Measurements from ENCODE around the gene GLRA2.
A peak's percentile ranks its signal among the peaks of the same experiment; 100 is the strongest.

Gene GLRA2

GRCh38 chrX:14616836-14617235 lies 87.5 kb downstream of the GLRA2 start:
- TF ChIP-seq CTCF (conservative IDR thresholded peaks at IDR 0.05; ENCODE audit: low read length), result no peak
- peak; percentile 93 for DNase-seq (ENCODE audit: low read depth)
- no peak overlapping the region for H3K4me3 ChIP-seq (ENCODE audit: low read length)

DNA sequence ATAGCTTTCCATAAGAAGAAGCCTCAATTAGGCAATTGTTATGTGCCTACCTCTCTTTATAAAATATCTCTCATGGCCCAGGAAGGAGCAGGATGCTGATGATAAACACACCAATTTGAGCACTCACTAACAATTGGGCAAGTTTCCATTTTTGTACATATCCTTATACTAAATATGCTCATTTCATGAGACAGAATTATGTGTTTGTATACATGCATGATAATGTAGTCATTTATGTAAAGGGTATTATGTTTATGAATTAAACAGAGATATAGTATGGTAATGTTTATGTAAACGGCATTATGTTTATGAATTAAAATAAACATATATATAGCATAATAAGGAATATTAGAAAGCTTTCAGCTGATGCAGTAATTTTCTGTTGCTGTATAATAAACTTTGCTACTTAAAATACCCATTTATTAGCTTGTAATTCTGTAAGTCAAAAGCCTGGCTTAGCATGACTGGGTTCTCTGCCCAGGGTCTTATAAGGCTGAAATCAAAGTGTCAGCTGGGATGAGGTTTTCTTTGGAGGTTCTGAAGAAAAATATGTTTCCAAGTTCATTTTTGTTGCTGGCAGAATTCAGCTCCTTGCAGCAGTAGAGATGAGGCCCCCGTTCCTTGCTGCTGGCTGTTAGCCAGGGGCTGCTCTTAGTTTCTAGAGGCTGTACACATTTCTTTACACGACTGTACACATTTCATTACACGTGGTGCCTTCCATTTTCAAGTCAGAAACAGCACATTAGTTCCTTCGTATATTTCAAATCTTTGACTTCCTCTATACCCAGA lies 89.0 kb downstream of the GLRA2 start:
- no peak overlapping the region for H3K4me3 ChIP-seq (ENCODE audit: low read length)
- no peak for DNase-seq (ENCODE audit: low read depth)
- TF ChIP-seq CTCF (conservative IDR thresholded peaks at IDR 0.05; ENCODE audit: low read length), result no peak

DNA sequence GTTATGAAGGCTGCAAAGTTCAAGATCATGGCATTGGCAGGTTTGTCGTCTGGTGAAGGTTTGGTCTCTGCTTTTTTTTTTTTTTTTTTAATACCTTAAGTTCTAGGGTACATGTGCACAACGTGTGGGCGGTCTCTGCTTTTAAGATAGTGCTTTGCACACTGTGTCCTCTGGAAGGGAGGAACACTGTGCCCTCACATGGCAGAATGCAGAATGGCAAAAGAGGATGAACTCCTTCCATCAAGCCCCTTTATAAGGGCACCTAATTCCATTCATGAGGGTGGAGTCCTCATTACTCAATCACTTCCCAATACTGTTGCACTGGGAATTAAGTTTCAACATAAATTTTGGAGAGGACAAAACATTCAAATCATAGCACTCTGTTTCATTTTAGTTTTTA lies 101.4 kb downstream of the GLRA2 start:
- TF ChIP-seq CTCF (conservative IDR thresholded peaks at IDR 0.05; ENCODE audit: low read length), result peak; percentile 36
- DNase-seq (ENCODE audit: low read depth), result peak; percentile 15
- H3K4me3 ChIP-seq (ENCODE audit: low read length), result no peak overlapping the region

DNA sequence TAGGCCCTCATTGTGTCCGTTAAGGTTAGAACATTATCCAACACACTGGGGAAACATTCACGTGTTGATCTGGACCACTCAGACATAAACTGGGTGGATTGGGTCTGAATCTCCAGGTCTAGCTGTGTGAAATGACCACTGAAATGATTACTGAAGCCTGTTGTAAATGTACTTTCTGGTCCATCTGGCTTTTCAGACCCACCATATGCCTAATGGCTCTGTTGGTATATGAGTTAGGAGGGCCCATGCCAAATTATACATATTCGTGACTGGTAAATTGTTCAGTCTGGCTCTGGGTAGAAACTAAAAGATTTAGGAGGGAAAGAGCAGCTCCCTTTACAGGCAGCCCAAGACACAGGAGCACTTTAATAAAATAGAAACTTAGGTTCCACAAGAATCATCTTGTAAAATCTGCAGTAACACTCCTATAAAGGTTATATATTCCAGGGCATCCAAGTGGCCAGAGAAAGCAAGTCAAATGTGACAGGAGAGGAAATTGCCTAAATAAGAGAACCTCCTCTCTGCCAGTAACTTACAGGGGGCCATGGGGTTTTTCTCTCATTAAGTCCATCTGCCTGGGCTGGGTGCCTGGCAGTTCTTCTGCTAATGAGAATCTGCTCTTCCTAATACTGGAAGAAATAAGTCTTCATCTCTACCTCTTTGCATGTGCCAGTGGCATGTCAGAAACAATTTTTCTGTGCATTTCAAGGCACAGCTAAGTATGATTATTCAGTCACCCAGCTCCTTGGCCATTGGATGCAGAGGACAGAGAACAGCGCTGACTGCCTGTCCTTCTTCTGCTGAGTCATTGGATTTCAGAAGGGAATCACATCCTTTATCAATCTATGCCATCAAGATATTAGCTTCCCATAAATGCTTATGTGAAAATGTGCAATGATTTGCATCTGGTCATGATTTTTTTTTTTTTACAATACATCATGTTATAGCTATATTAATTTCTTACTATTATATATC lies 112.6 kb downstream of the GLRA2 start:
- TF ChIP-seq CTCF (conservative IDR thresholded peaks at IDR 0.05; ENCODE audit: low read length), result no peak
- no peak overlapping the region for H3K4me3 ChIP-seq (ENCODE audit: low read length)
- DNase-seq (ENCODE audit: low read depth), result no peak

GRCh38 chrX:14660970-14661369 lies 131.6 kb downstream of the GLRA2 start:
- no peak for DNase-seq (ENCODE audit: low read depth)
- TF ChIP-seq CTCF (conservative IDR thresholded peaks at IDR 0.05; ENCODE audit: low read length), result no peak
- H3K4me3 ChIP-seq (ENCODE audit: low read length), result no peak overlapping the region

GRCh38 chrX:14670819-14671218 lies 141.5 kb downstream of the GLRA2 start:
- no peak for TF ChIP-seq CTCF (conservative IDR thresholded peaks at IDR 0.05; ENCODE audit: low read length)
- no peak for DNase-seq (ENCODE audit: low read depth)

More at GRCh38 chrX:14670819-14671218, 141.5 kb downstream of the GLRA2 start:
- H3K4me3 ChIP-seq (ENCODE audit: low read length), result no peak overlapping the region

Measured in AG10803 (cell line).